NCI-H1694 (cell line): Measurements from ENCODE around the gene TMEM269.
"Not testable (repeated sequence)": the region's sequence is repeated elsewhere in the genome, so short reads cannot be mapped to it uniquely, and the experiment has no call there.

Source experiments
- DNase-seq: peaks from one replicate; lab custom pipeline; 2025; lab: John Stamatoyannopoulos, UW

TMEM269 gene

DNA sequence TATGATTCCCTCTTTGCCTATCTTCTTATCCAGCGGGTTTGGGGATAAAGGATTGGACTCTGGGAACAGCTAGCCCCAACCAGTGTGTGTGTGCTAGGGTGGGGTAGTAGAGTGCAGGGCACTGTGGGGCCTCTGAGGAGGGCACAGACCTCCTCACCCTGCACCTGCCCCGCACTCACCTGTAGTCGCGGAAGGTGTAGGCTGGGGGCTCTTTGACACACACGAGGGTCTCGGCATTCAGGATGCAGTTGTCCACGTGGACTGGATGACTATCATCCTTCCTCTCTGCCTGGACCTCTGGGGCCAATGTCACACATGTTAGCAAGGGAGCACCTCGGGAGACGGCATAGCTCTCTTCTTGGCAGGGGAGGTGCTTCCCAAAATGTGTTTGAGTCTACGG, 36.8 kb upstream of the TMEM269 start:
- DNase-seq, result no peak

DNA sequence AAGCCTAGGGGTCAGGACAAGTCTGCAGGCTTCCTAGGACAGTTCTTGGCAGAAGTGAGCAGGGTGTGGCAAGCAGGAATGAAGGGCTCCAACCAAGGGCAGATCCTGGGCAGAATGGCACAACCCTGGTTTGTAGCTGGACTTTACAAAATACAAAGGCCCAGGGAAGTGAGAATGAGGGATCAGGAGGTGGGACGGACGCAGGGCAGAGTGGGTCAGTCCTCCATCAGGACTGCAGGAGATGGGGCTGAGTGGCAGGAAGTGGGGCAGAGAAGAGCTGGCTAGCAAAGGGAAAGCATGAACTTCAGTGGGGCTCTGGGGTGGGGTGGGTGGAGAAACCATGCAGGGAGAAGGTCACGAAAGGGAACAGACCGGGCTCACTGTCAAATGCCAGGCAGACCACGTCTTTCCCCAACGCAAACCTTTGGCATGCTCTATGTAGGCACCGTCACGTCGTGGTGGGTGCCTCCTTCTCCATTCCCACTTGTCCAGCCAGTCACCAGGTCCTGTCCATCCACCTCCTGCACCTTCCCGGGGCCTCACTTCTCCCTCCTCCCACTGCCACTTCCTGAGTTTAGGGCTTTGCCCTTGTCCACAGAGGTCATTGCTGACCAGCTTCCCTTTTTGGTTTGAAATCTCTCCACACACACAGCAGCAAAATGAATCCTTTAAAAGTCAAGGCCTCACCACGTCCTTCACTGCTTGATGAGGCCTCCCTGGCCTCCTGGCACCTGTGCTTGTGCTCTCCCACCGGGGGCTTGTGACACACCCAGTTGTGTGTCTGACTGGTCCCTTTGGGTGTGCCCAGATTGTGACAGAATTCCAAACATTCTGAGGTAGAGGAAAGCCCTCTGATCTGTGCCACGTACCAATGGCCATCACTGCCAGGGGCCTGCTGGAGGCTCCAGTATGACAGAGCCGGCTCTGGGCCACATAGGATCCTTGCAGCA, 36.1 kb upstream of the TMEM269 start:
- no peak for DNase-seq

DNA sequence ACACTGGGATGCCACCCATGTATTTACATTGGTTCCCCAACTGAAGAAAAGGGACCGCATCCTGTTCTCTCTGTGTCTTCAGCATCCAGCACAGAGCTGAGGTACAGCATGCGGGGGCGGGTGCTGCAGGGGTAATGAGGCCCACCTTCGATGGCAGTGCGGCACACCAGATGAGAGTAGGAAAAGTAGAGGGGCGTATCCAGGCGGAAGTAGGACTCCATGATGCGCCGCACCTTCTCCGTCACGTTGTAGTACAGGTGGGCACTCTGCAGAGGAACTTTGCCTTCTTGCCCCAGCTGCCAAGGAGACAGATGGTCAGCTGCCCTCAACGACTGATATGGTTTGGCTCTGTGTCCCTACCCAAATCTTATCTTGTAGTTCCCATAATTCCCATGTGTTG, 34.8 kb upstream of the TMEM269 start:
- no peak for DNase-seq

DNA sequence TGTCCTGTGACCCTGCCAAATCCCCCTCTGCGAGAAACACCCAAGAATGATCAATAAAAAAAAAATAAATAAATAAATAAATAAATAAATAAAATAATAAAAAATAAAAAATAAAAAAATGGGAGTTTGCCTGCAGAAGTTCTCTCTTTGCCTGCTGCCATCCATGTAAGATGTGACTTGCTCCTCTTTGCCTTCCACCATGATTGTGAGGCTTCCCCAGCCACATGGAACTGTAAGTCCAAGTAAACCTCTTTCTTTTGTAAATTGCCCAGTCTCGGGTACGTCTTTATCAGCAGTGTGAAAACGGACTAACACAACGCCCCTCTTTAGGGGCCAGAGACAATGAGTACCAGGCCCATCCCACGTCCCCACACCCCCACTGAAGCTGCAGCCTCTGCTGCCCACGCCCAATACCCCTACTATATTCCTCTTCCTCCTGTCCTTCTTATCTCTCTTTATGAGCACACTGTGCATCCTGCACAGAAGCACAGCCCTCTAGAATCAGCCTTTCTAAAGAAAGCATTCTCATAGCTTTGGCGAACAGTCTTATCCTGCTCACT, 33.2 kb upstream of the TMEM269 start:
- not testable (repeated sequence) for DNase-seq

DNA sequence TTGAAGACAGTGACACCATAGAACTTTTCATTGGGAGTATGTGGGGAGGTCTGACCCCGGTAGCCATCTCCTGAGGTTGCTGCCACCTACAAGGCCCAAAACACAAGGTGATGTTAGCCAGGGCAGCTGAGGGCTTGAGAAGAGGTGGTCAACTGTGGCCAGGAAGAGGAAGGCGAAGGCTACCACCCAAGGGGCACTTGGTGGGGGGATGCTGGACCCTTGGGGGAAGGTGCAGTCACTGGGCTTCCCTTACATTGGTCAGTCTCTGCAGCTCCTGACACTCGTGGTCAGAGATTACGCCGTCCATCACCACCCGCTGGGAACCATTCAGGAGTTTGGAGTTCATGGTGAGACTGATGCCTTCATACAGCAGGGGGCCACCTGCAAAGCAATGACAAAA, 32.5 kb upstream of the TMEM269 start:
- DNase-seq, result no peak

DNA sequence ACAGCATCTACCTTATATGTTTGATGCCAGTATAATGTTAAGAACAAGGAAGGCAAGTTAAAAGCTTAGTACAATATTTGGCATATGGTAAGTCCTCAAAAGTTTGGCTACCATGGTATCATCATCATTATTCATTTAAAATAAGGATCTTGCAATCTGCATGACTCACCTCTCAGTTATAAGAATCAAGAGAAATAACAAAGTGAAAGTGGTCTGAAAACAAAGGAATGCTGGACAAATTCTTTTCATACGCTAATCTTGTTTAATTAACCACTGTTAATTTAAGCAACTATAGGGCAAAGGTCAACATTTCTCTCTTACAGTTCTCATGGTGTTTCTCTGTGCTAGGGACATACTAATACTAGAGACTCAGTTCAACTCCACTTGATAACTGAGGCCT, 31.7 kb upstream of the TMEM269 start:
- DNase-seq, result no peak

DNA sequence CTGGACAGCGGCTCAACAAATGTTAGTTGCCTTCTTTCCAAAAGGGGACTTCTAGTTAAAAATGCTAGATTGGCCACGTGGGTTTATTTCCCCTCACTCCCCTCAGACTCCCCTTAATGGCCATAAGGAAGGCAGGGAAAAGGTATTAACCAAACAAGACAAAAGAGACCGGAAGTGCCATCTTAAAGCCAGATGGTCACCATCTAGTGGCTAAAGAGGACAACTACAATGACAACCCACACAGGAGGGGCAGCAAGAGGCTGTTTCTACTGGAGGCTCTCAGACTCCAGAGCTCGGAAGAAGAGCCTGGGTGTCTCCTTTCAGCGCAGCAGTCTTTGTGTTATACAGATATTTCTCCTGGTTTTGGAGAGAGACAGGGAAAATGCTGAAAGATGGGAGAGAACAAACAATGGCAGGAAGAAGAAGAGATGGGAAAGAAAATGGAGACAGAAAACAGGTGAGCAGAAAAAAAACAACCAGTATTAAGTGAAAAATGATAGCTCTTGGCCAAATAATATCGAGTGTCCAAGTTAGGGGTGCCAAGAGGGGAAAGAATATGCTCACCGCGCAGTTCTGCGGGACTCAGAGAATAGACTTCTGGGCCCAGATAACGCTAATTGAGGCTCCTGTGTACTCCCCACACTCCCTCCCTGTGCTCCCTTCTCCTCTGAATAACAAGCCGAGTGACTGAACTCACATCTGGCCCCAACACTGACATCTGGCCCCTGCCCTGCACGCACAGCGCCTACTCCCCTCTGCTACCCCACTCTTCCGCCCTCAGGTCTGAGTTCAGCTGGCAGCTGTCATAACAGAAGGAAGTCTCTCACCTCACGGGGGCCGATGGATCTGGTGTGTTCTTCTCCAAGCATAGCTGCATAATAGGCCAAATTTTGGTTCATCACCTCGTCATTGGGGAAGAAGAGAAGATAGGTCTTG, 27.6 kb upstream of the TMEM269 start:
- DNase-seq, result peak; percentile 55

DNA sequence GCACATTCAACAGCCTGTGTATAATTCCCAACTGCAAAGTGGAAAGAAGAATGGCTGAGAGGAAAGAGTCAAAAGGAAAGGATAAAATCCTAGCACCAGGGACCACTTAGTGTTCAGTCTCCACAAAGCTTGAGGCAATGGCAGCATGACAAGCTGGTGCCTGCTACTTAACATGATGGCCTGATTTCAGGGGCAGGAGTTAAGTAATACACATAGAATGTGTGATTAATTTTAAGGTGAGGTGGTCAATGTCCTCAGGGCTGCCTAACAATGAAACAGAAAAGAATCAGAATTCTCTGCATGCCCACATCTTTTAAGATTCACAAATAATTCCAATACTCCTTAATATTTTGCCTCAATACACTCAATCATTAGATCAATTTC, 26.9 kb upstream of the TMEM269 start:
- no peak for DNase-seq

DNA sequence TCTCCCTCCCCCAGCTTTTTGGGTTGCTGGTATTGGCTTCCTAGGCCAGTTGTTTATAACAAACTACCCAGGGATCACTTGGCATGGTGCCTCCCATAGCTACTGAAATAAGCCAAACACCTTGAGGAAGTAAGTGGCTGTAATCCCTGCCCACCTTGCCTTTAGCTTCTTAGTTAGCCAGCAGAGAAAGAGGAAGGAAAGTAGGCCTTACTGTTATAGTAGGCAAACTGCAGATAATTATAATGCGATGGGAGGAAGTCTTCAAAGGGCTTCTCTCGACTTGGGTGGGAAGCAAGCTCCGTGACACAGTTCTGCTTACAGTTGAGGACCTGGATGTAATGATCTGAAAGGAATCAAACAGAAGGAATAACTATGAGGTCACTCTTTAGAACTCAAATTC, 26.1 kb upstream of the TMEM269 start:
- no peak for DNase-seq

DNA sequence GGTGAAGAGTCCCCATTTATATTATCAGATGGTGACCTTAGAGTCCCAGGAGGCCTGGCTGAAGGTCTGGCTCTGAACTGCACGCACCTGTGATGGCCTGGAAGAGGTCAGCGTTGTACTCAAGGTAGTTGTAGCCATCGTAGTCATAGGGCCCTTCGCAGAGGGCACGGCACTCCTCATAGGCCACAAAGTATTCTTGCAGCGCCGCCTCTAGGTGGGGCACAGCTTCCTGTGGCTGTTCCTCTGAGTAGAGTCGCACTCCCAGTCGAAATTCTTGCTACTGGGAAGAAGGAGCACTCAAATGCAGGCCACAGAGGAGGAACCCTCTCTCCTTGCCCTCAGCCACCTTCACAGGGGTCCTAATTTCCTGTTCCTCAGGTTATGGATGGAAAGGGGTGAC, 25.7 kb upstream of the TMEM269 start:
- no peak for DNase-seq

DNA sequence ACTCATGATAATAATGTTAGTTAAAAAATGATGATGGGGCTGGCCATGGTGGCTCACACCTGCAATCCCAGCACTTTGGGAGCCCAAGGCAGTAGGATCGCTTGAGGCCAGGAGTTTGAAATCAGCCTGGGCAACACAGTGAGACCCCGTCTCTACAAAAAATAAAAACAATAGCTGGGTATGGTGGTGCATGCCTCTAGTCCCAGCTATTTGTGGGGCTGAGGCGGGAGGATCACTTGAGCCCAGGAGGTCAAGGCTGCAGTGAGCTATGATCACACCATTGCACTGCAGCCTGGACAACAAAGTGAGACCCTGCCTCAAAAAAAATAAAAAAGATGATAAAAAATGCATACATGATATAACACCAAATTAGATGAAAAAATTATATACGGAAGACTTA, 23.2 kb upstream of the TMEM269 start:
- no peak for DNase-seq

DNA sequence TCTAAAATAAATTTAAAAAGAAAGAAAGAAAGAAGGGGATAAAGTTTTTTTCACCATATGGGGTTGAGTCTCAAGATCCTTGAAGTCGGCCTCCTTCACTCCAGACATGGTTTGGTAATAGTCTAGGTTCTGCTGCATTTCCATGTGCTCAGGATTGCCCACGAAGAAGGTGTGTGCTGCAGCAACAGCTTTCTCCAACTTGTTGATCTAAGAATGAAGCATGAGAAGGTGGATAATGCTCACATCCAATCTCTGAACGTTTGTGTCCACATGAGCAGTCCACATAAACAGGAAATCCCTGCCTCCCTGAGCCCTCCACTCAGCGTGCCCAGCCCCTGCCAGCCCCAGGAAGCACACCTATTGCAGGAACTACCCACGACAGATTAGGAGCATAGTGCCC, 22.5 kb upstream of the TMEM269 start:
- no peak for DNase-seq

DNA sequence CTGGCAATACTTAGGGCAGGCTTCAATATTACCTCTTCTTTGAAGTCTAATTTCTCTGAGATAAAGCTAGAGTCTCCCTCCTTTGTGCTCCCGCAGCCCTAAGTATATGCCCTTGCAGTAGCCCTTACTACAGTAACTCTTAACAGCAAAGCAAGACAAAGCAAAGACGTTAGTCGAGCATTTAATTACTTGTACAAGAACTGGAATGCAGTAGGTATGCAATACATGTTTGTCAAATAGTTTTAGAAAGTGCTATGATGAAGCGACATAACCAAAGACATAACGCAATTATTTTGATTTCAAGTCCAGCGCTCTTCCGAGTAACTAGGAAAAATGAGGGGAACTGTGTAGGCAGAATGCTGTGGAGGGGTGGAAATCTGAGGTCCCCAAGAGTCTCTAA, 19.5 kb upstream of the TMEM269 start:
- DNase-seq, result no peak

DNA sequence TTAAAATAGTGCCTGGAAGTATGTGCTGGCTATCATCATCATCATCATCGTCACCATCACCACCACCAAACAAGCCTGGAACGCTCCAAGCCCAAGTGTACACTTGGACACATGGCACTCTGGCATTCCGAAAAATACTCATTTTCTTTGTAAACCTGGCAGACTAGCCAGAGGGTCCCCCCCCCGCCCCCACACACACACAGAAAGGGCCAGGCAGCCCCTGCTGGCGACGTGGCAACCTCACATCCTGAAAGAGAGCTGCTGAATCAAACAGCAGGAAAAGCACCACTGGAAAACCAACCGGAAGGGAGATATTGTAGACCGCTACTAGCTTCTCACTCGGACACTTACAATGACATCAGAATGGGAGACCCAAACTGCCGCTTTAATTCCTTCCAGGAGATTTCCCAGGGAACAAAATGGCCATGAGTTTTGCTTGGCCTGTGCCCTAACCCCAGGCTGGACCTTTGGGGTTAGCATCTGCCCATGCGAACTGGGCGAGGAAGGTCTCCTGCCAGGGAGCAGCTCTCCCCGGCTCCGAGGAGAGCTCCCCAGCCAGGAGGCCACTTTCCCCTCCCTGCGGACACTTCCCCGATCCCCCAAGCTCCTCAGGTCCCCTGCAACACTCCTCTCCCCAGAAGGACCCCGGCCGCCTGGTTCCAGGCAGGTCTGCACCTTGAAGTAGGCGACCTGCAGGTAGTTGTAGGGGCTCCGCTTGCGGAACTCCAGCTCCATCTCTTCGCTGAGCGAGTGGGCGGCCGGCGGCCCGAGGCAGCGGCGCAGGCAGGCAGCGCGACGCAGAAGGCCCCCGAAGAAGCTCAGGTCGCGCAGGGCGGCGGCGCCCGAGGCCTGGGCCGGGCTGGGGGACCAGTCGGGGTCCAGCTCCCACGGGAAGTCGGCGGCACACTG, 18.7 kb upstream of the TMEM269 start:
- DNase-seq, result peak; percentile 33

DNA sequence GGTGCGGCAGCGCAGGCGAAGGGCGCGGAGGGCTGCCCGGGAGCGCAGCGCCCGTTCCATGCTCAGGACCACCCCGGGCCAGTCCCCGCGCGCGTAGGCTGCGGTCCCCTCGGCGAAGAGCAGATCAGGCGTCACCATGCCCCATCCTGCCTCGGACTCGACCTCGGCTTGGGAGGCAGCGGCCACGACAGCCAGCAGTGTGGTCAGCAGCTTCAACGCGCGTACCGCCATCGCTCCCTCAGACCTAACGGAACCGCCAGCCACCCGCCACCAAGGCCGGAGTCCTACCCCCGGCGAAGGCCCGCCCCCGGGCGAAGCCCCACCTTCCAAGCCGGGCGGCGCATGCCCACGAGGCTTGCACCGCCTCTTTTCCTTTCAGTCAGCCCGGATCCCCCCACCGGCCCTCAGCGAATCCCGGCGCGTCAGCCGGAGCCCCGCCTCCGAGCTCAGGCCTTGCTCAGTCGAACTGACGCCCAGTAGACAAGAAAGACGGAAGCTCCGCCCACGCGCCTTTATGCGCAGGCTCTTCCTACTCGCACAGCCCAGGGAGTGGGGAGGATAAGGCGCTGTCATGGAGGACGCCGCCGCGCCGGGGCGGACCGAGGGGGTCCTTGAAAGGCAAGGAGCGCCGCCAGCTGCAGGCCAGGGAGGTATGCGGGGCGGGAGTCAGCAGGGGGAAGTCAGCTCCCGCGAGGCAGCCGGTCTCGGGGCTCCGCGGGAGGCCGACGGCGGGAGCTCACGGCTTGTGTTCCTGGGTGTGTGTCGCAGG, 17.9 kb upstream of the TMEM269 start, which contains the start of the genes C1orf50 and P3H1:
TSS of gene C1orf50 (plus strand) at position 509 of the 769 bp plus-strand sequence. CDS start at position 572, 63 bp downstream.
TSS of gene P3H1 (minus strand) at position 288 of the 769 bp plus-strand sequence. CDS start at position 231, 57 bp downstream.
- DNase-seq, result peak; percentile 99

DNA sequence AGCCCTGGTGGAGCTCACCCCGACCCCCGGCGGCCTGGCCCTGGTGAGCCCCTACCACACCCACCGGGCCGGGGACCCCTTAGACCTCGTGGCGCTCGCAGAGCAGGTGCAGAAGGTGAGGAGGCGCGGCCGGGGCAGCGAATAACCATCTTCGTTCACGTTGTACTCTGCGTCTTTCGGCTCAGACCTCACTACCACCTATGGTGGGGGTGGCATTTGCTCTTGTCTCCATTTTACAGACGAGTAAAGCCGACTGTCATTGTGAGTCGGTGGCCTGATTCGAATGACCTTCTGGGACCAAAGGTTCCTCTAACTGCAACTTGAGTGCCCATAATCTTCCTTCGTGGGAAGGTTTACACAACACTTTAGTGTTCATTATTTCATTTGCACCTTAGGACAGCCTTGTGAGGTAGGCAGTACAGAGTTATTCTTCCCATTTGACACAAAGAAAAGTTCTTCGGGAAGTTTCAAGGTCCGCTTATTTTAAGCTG, 17.2 kb upstream of the TMEM269 start:
- no peak for DNase-seq

DNA sequence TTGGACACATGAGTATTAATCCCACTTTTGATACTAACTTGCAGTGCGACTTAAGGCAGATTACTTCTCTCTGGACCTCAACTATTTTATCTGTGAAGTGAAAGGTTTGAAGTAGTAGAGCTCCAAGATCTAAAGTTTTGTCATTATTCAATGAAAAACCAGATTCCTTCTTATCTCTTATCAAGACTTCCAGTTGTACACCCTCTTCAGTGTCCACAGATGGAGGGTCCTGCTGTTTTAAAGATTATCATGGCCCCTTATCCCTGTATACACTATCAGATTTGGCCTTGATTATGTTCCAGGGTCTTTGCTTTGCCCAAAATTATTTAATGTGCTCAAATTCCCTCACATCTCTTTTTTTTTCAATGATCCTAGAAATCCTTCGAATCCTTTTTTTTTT, 16.6 kb upstream of the TMEM269 start:
- no peak for DNase-seq

DNA sequence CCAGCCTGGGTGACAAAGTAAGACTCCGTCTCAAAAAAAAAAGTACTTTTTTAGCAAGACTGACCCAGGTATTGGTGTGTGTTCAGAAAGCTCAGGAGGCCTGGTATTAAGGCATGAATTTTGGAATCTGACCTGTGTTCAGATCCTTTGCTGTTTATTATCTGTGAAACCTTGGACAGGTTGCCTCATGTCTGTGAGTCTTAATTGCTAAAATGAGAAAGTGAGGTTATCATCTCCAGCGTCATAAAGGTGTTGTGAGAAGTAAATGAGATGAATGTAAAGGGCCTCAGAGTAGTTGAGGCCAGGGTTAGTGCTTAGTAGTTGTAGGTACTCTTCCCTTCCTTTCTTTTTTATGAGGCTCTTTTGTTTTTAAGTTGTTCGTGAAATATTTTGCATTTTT, 15.0 kb upstream of the TMEM269 start:
- no peak for DNase-seq

DNA sequence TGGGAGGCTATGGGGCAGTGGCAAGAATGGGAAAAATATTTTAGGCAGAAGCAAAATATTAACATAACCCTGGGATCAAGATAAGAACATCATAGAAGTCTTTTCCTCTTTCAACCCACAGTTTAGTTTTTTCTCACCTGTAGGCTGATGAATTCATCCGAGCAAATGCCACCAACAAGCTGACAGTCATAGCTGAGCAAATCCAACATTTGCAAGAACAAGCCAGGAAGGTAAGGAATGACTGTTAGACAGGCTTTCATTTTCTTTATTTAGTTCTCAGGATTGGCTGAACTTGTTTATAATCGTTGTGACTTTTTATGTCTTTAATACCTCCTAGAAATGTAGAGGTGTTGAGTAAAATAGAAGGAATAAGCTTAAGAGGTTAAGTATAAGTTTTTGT, 11.4 kb upstream of the TMEM269 start:
- DNase-seq, result no peak

DNA sequence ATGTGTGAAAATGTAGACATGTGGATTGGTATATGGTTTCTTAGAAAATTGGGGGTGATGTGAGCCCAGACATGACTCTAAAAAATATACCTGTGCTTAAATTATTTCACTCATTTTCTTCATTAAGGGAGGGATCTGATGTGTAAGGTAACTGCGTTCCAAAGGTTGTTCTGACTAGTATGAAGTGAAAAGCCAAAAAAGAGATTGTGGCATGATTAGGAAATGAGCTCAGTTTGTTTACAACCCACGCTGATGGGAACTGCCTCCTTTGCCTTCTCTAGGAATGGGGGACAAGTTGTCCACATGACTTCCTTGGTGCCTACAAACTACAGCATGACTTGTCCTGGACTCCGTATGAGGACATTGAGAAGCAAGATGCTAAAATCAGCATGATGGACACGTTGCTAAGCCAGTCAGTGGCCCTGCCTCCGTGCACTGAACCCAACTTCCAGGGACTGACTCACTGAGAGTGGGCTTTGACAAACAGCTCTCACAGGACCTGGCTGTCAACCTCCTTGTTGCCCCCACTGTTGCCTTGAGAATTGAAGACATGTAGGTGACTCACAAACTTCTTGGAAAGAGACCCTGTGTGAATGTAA, 9.8 kb upstream of the TMEM269 start:
- no peak for DNase-seq
